Renal cortex interstitium (tissue), 11 donors: ENCODE results near the gene DCHS2. TPM values are rescaled to one million over a fixed set of nuclear protein-coding genes. Genes with fewer than 3 reads are reported as not detected.

Experiments used
- DNase-seq, 11 donors: peaks; one replicate each; pipeline ENCODE4 v3.0.0-alpha.2; 2013; ENCODE audit warnings: low read depth in 9 of 11, low spot score in 4 of 11; ENCODE audit errors: extremely low read depth in 1 of 11
- polyA plus RNA-seq, 3 donors: library from polyadenylated mRNA; unstranded; fragments of 120-200 nt; gene quantifications; one replicate each; pipeline ENCODE4 v1.2.1, GENCODE V29; 2013; ENCODE audit not compliant: insufficient read length in 3 of 3

DCHS2 gene
- polyA plus RNA-seq, 3 donors: 6.6 to 8.3 (median 7.3) TPM

GRCh38 chr4:154186035-154186434 lies 305.6 kb downstream of the DCHS2 start:
- DNase-seq: no peak

- no peak for DNase-seq
Observed at GRCh38 chr4:154184238-154184637, 307.4 kb downstream of the DCHS2 start.

- DNase-seq: no peak
Observed at GRCh38 chr4:154183264-154183663, 308.3 kb downstream of the DCHS2 start.

Other genes with a start within 250 kb of the DCHS2 start
- 100 to 1,000 TPM; 102 to 117 (median 106) TPM for gene PLRG1, start 58.6 kb upstream of the DCHS2 start, polyA plus RNA-seq
- gene FGB, start 71.2 kb upstream of the DCHS2 start, polyA plus RNA-seq: 100 to 1,000 TPM in 1 of 3 donors, 1 to 10 TPM in 2; 5.6 to 191 (median 9.9) TPM
- gene FGA, start 98.9 kb upstream of the DCHS2 start, polyA plus RNA-seq: 1 to 10 TPM in 1 of 3 donors, under 1 TPM in 1, not detected in 1; 0.03 to 2.0 TPM
- under 1 TPM in 1 of 3 donors, not detected in 2; 0.93 TPM for gene FGG, start 120.9 kb upstream of the DCHS2 start, polyA plus RNA-seq